Breast epithelium (tissue), 3 donors: ENCODE measurements around the gene MEST.

Source experiments
- CTCF ChIP-seq, 3 donors: fragments of 450-650 bp; IDR thresholded peaks; one replicate each; pipeline ENCODE4 v1.5.1; 2016 to 2017; ENCODE audit warnings: antibody characterized with exemption in 3 of 3, mild to moderate bottlenecking in 3 of 3, moderate library complexity in 3 of 3
- POLR2A ChIP-seq: fragments of 450-650 bp; IDR thresholded peaks from one replicate; pipeline ENCODE4 v1.6.1; 2016; ENCODE audit warnings: antibody characterized with exemption, mild to moderate bottlenecking, moderate library complexity
- POLR2AphosphoS5 ChIP-seq, 3 donors: sonication (generic); formaldehyde crosslinking; IDR thresholded peaks; one replicate each; pipeline ENCODE4 v1.6.1; 2017; ENCODE audit warnings: antibody characterized with exemption in 3 of 3

- TF ChIP-seq POLR2A (no peak), POLR2AphosphoS5 (IDR thresholded peaks at IDR 0.05) (no peak), CTCF (IDR thresholded peaks at IDR 0.05) (no peak)
These were observed 18.0 kb upstream of the MEST start for GRCh38 chr7:130473876-130474275.
